ENCODE measurements around the gene GFRA1. TPM values are rescaled to one million over a fixed set of nuclear protein-coding genes. Genes with fewer than 3 reads are reported as not detected.

Gene GFRA1
- total and polyA plus RNA-seq, 2 of the 4 experiments (the other 2 are of a cell fraction), result 9.1 to 9.3 TPM

DNA sequence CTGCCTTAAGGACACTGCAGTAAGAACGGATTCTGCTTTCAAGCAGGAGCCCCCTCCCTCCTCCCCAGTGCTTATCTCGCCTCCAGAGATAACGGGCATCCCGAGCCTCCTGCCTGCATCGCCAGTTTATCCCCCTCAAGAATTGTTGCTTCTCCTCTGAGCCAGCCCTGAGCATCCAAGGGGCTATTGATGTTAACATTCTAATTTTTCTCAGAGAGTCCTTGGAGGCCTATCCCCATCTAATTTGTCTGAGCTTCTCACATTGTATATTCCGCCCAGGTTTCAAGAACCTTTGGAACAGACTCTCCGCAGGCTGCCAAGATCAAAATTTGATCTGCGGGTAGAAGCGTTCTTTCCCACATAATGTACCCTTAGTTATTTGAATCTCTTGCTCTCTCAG, 180.0 kb downstream of the GFRA1 start:
- ChIA-PET POLR2A (ENCODE audit: unreplicated experiment) (no interaction called here), CTCF (no interaction called here)
- ATAC-seq (ENCODE audit: low read depth) (no peak), DNase-seq (no peak)
- no peak overlapping the region for H2BK5ac ChIP-seq (ENCODE audit: low read depth, low read length, poor library complexity, severe bottlenecking)
- H3K4ac ChIP-seq (ENCODE audit: low read depth, low read length), result no peak overlapping the region
- no peaks in the 10 kb centered on the region for H3K27me3 ChIP-seq (ENCODE audit: control insufficient read depth, insufficient read depth, low read length)
- no peaks in the 10 kb centered on the region for H3K36me3 ChIP-seq (ENCODE audit: control insufficient read depth, insufficient read depth, low read length)
- H2BK15ac ChIP-seq (ENCODE audit: low read depth, low read length), result no peak overlapping the region
- 100% methylated on average over 3 of the region's 9 CpGs; no CpG with 5 or more reads in 1 of the 2 experiments for WGBS, 2 experiments (ENCODE audit: extremely low coverage in 2 of 2, insufficient read length in 1 of 2)
- dilution Hi-C loops (cut with HindIII; ENCODE audit: low sequenced_read_pairs, unreplicated experiment) (no loop called here), in situ Hi-C loops (cut with MboI; ENCODE audit: low sequenced_read_pairs) (no loop called here), intact Hi-C loops (cut with micrococcal nuclease) (loop anchor here (10.0 kb wide), 1 partner anchor 182 kb away; the partner anchor contains the start of gene GFRA1)
- H3K9me3 ChIP-seq (ENCODE audit: control insufficient read depth, insufficient read depth, low read length), result no peaks in the 10 kb centered on the region; the same call in 1 of the 2 replicates
- no TSS peak for BruUV-seq (replicated peaks)
- H3K79me1 ChIP-seq (ENCODE audit: low read depth in 1 of 2, low read length in 2 of 2), result no peaks in the 10 kb centered on the region
- H3K9ac ChIP-seq (ENCODE audit: low read depth, low read length), result no peak overlapping the region
- H3K4me3 ChIP-seq (ENCODE audit: insufficient read depth, low read depth, low read length), result no peak overlapping the region
- H3K14ac ChIP-seq (replicated peaks; ENCODE audit: low read depth, low read length), result no peak overlapping the region
- no peak overlapping the region for H2AFZ ChIP-seq (replicated peaks; ENCODE audit: low read length, poor library complexity)
- no peak overlapping the region for H3K27ac ChIP-seq (ENCODE audit: insufficient read depth, low read length)
- no peak overlapping the region for H2AK5ac ChIP-seq (ENCODE audit: low read depth, low read length)
- no peak overlapping the region for H2AK9ac ChIP-seq (replicated peaks; ENCODE audit: low read depth, low read length, poor library complexity)
- no peak overlapping the region for H4K5ac ChIP-seq (ENCODE audit: low read depth, low read length)
- H2BK120ac ChIP-seq (ENCODE audit: low read depth, low read length), result no peak overlapping the region
- H3K18ac ChIP-seq (ENCODE audit: low read depth, low read length), result no peak overlapping the region
- no peaks in the 10 kb centered on the region for H4K20me1 ChIP-seq (ENCODE audit: insufficient read depth, low read length)
- no peaks in the 10 kb centered on the region for H3K4me1 ChIP-seq (ENCODE audit: control insufficient read depth, insufficient read depth, low read length)
- no peak overlapping the region for H3K23ac ChIP-seq (ENCODE audit: low read depth, low read length)
- H4K8ac ChIP-seq (ENCODE audit: low read depth in 2 of 2, low read length in 2 of 2), result no peak overlapping the region
- no peaks in the 10 kb centered on the region for H3K9me1 ChIP-seq (ENCODE audit: insufficient read depth, low read length)
- H4K91ac ChIP-seq (ENCODE audit: insufficient read depth, low read depth, low read length), result no peak overlapping the region
- H3K4me2 ChIP-seq (ENCODE audit: low read depth, low read length), result no peak overlapping the region
- no peak for TF ChIP-seq CHD1 (IDR thresholded peaks at IDR 0.05; ENCODE audit: low read depth, low read length)
- TF ChIP-seq MAZ (IDR thresholded peaks at IDR 0.05; ENCODE audit: borderline replicate concordance, low read depth, low read length), result no peak
- TF ChIP-seq, protein P1, sequence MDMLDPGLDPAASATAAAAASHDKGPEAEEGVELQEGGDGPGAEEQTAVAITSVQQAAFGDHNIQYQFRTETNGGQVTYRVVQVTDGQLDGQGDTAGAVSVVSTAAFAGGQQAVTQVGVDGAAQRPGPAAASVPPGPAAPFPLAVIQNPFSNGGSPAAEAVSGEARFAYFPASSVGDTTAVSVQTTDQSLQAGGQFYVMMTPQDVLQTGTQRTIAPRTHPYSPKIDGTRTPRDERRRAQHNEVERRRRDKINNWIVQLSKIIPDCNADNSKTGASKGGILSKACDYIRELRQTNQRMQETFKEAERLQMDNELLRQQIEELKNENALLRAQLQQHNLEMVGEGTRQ (IDR thresholded peaks at IDR 0.05; ENCODE audit: low read depth, low read length), result no peak
- no peak for TF ChIP-seq RAD21 (IDR thresholded peaks at IDR 0.05; ENCODE audit: low read length)
- no peak for TF ChIP-seq ELK1 (IDR thresholded peaks at IDR 0.05; ENCODE audit: borderline replicate concordance, low read depth, low read length)
- no peak for TF ChIP-seq MAFK (IDR thresholded peaks at IDR 0.05; ENCODE audit: low read depth, low read length)
- no peak for TF ChIP-seq POLR2A (IDR thresholded peaks at IDR 0.05; ENCODE audit: low read depth, low read length)
- no peak for TF ChIP-seq BHLHE40 (IDR thresholded peaks at IDR 0.05; ENCODE audit: low read depth, low read length)
- TF ChIP-seq MXI1 (IDR thresholded peaks at IDR 0.05; ENCODE audit: borderline replicate concordance, low read depth, low read length), result no peak
- no peak for TF ChIP-seq SMC3 (IDR thresholded peaks at IDR 0.05; ENCODE audit: low read depth, low read length)
- H2BK20ac ChIP-seq (ENCODE audit: low read depth, low read length), result no peak overlapping the region
- no peak overlapping the region for H3K56ac ChIP-seq (ENCODE audit: extremely low read depth, insufficient read depth, low read length)
